GM18520 (cell line): ENCODE results near the gene DNAH10.

Experiments
- ATAC-seq: cut with Tn5 transposase; IDR thresholded peaks from one replicate; pipeline ENCODE4 v1.9.1; 2021; ENCODE audit not compliant: unreplicated experiment

The DNAH10 gene

DNA sequence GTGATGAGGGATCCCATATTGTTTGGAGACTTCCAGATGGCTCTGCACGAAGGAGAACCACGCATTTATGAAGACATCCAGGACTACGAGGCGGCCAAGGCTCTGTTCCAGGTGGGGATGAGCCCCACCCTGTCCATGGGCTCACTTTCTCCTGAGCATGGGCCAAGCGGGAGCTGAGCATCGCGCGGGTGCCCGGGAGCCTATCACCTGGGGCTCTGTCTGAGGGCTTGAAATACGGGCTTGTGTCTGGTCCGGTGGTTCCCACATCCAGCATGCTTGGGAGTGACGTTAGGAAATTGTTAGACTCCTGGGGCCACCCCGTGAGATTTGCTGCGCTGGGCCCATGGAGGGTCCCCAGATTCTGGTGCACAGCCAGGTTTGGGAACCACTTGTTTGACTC lies 117.6 kb downstream of the DNAH10 start:
- ATAC-seq = no peak

DNA sequence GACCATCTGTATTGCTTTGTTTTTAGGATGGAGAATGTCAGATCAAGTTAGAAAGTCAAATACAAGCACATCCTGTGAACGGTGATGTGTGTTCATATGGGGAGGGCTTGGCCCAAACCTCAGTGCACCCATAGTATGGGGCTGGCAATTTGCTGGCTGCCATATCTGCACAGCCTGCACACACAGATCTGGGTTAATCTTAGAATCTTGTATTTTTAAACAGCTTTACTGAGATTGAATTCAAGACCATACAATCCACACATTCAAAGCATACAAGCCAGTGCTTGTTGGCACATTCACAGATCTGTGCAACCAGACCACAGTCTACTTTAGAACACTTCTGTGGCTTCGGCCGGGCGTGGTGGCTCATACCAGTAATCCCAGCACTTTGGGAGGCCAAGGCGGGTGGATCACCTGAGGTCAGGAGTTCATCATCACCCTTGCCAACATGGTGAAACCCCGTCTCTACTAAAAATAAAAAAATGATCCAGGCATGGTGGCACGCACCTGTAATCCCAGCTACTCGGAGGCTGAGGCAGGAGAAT lies 120.1 kb downstream of the DNAH10 start:
- ATAC-seq = no peak

DNA sequence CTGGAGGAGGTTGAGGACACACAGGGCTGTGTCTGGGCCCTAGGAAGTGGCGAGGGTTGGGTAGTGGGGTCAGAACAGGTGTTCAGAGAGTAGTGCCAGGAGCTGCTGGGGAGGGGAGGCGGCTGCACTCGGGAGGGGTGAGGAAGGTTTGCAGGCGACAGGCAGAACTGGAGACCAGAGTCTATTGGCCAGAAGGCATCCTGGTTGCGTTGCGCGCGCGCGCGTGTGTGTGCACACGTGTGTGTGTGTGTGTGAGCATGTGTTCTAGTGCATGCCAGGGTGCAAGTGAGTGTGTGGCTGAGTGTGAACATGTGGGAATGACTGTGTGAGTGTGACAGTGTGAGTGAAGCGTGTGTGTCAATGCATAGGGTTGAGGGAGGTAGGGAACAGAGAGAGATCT lies 124.2 kb downstream of the DNAH10 start:
- no peak for ATAC-seq

DNA sequence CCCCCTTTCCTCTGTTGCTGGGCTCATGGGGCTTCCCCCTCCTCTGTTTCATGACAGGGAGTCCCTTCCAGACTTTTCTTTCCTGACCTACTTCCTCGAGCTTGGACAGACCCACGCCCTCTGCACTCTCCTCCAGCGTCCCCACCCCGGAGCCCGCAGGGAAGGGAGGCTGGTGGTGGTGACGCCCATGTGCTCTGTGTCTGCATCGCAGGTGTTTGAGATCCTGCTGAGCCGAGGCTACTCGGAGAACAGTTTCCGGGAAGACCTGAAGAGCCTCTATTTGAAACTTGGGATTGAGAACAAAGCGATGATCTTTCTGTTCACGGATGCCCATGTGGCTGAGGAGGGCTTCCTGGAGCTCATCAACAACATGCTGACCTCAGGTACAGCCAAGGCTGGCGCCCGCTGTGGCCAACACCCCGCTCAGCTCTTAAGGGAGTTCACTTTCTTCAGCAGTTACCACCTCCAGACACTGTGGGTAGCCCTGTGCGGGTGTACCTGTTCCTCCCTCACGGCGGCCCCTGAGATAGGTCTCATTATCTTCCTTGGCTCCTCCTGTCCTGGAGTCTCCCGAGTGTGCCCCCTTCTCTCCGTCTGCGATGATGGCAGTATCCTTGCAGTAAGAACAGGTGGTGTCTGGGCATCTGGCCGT lies 125.0 kb downstream of the DNAH10 start:
- no peak for ATAC-seq

DNA sequence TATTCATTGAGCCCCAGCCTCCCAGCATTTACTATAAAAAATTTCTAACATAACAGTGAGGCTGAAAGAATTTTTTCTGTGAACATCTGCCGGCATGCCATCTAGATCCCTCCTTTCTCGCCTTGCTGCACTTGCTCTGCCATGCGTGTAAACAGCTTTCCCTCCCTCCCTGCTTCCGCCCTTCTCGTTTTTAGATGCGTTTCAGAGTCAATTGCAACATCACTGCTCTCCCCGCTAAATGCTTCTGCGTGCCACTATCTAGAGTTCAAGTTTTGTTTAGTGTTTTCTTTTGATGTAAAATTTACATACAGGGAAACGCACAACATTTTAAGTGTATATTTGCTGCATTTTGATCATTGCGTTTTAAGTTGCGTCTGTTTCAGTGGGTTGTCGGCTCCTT lies 126.9 kb downstream of the DNAH10 start:
- ATAC-seq = no peak

DNA sequence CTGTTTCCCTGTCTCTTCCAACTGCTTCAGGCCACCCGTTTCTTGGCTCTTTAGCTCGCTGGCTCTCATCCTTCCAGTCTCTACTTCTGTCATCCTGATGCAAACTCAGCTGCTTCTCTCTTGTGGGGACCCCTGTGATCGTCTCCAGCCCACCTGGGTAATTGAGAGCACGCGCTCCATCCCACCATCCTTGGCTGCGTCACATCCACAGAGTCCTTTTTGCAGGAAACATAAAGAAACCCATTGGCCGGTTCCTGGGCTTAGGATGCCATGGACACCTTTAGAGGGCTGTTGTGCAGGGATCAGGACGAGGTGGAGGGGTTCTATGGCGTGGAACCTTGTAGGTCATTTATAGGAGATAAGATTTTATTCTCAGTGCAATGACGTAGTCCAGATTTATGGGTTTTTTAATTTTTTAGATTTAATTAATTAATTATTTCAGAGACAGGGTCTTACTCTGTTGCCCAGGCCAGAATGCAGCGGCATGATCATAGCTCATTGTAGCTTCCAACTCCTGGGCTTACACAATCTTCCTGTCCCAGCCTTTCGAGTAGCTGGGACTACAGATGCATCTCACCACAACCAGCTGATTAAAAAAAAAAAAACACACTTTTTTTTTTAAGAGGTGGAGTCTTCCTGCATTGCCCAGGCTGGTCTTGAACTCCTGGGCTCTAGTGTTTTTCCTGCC lies 127.9 kb downstream of the DNAH10 start:
- ATAC-seq = no peak

DNA sequence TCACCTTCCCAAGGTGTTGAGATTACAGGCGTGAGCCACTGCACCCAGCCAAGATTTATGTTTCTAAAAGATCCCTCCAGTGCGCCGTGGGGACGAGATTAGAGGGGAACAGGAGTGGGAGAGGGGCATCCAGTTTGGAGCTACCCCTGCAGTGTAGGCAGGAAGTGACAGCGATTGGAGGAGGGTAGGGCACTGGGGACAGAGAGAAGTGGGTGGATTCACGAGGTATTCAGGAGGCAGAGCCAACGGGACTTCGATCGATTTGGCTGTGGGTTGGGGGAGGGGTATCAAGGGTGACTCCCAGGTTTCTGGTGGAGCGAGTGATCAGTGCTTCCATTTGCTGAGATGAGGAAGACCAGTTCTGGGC lies 128.4 kb downstream of the DNAH10 start:
- ATAC-seq = no peak

DNA sequence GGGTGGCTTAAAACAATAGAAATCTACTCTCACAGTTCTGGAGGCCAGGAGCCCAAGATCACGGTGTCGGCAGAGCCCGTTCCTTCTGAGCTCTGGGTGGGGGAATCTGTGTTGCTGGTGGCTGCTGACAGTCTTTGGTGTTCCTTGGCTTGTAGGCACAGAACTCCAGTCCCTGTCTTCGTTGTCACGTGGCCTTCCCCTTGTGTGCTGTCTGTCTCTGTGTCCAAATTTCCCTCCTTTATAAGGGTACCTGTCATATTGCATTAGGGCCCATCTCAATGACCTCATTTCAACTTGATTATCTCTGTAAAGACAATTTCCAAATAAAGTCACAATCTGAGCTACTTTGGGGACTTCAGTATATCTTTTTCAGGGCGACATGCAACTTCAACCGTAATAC lies 128.9 kb downstream of the DNAH10 start:
- ATAC-seq = no peak

DNA sequence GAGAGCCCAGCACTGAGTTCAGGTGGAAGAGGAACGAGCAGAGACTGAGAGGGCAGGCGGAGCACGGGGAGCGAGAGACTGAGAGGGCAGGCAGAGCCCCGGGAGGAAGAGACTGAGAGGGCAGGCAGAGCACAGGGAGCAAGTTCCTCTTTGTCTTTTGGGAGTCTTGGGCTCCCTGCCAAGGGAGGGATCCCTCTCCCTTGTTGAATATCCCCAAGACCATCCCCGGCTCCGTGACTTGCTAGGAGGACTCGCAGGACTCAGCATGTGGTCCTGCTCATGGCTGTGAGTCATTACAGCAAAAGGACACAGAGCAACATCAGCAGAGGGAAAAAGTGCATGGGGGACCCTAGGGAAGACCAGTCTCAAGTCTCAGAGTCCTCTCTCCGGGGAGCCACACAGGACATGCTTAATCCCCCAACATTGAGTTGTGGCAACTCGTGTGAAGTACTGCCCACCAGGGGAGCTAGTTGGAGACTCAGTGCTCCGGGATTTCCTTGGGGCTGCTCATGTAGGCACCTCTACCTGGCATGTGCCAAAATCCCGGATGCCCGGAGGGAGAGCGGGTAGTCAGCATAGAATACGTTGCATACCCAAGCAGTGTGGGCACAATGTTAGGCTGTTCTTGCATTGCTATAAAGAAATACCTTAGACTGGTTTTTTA lies 129.5 kb downstream of the DNAH10 start:
- ATAC-seq = no peak

DNA sequence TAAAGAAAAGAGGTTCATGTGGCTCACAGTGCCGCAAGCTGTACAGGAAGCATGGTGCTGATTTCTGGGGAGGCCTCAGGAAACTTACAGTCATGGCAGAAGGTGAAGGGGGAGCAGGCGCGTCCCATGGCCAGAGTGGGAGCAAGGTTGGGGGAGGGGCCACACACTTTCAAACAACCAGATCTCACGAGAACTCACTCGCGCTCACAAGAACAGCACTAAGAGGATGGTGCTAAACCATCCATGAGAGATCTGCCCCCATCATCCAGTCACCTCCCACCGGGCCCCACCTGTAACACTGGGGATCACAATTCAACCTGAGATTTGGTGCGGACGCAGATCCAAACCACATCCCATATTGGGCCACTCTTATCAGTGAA lies 130.1 kb downstream of the DNAH10 start:
- no peak for ATAC-seq

DNA sequence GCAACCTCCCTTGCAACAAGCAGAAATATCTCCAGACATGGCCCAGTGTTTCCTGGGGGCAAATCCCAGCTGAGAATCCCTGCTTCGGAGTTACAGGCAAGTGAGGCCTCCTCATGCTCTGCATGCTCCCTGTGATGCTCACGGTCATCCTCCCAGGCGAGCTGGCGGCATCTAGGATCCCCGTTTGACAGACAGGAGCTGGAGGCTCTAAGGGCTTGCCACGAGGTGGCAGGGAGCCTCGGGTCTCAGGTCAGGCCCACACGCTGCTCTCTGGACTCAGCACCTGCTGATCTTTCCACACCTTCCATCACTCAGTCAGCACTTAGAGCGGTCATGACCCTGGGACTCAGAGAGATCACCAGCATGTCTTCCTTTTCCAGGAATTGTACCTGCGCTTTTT lies 130.8 kb downstream of the DNAH10 start:
- ATAC-seq = no peak

DNA sequence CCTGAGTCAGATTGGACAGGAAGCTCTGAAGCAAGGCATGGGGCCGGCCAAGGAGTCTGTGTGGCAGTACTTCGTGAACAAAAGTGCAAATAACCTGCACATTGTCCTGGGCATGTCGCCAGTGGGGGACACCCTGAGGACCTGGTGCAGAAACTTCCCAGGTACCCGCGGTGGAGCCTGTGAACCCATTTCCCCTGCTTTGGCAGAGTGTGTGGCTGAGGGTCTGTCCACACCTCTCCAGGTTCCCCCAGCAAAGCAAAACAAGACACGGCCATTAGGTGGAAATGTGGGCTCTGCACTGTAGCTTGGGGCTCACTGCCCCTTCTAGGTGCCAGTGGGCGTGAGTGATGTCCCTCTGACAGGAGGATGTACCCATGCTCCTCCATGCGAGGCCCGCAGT lies 131.2 kb downstream of the DNAH10 start:
- no peak for ATAC-seq

DNA sequence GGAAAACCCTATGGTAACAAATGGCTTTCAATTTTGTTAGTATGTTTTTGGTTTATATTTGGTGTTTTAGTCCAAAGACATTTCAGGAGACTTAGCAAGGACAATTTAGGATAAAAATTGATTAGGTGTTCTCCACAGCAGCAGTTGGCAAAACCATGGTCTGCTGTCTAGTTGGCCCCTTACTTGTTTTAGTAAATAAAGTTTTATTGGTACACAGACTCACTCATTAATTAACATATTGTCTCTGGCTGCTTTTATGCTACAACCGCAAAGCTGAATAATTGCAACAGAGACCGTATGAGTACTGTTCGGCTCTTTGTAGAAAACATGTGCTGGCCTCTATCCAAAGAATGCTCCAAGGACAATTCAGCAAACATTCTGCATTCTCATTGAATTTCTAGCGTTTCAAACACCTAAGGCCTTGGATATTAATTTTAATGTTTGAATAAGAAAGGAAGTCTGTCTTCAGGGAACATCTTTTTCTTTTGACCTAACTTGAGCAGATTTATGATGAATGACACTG lies 132.8 kb downstream of the DNAH10 start:
- ATAC-seq = no peak

DNA sequence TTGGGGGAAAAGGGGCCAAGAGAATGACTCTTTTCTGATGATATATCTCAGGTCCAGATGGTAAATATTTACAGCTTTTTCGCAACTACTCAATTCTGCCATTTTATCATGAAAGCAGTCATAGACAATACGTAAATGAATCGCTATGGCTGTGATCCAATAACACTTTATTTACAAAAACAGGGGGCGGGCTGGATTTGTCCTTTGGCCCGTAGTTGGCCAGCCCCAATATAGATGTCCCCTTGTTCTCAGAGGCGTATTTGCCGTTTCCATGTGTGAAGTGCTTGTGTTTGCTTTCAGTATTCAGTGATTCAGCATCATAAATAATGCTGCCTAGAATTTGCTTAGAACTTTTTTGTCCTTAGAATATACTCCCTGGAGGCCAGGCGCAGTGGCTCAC lies 133.3 kb downstream of the DNAH10 start:
- ATAC-seq = no peak

DNA sequence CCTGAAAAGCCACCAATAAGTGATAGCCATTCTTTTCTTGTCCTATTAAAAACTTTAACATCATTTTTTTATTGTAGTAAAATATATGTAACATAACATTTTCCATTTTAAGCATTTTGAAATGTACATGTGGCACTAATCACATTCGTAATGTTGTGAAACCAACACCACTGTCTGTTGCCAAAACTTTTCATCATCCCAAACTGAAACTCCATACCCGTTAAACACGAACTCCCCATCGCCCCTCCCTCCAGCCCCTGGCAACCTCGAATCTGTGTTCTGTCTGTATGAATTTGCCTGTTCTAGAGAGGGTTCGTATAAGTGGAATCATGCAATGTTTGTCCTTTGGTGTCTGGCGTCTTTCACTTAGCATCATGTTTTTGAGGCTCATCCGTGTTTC lies 134.7 kb downstream of the DNAH10 start:
- no peak for ATAC-seq

DNA sequence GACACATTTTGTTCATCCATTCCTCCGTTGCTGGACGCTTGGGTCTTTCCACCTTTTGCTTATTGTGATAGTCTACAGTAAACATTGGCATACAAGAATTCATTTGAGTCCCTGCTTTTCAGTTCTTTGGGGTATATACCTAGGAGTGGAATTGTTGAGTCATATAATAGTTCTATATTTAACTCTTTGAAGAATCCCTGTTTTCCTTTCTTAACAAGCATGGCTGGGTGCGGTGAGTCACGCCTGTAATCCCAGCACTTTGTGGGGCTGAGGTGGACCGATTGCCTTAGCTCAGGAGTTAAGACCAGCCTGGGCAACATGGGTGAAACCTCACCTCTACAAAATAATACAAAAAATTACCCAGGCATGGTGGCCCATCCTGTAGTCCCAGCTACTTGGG lies 135.1 kb downstream of the DNAH10 start:
- ATAC-seq = no peak

DNA sequence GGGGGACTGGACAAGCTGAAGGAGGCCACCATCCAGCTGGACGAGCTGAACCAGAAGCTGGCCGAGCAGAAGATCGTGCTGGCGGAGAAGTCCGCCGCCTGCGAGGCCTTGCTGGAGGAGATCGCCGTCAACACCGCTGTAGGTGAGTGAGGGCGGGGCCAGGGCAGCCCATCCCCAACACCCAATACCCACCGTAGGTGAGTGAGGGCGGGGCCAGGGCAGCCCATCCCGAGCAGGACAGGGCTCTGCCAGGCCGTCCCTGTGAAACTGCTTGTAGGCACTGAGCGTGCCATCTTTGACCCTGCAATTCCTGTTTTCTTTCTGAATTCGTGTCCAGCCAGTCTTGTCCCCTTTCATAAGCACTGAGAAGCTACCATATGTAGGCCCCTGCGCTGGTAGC lies 136.6 kb downstream of the DNAH10 start:
- no peak for ATAC-seq

DNA sequence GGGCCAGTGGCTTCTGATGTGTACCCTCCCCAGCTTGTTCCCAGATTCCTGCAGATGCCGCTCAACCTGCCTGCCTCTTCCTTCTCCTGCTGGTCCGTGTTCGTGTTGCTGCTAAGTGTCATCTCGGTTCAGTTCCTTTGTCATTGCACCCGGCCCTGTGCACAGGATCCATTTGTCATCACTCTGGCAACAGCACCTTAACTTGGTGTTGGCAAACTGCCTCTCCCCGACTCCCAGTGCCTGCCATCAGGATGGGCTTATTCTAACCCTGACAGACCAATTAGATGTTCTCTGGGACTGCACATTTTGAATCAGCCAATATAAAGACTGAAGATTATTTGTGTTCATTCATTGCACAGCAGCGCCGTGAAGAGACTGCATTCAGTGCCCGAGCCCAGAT lies 137.3 kb downstream of the DNAH10 start:
- no peak for ATAC-seq

DNA sequence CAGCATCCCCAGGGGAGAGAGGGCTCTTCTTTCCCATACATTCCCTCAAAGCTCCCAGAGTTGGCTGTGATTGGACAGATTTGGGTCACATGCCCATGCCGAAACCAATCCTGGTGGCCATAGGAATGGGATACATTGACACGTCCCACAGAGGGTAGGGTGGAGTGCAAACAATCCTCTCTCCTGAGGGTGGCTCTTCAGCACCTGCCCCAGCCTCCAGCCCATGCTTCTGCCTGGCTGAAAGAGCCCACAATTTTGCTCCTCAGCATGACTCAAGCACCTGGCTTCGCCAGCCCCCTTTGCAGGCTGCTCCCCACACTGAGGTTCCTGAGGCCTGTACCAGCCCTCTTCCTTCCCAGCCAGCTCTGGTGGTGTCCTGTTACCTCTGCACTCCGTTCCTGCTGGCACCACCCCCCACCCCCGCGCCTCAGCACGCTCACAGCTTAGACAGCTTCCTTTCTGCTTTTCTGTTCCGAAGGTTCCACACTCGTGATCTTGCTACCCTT lies 138.8 kb downstream of the DNAH10 start:
- no peak for ATAC-seq

DNA sequence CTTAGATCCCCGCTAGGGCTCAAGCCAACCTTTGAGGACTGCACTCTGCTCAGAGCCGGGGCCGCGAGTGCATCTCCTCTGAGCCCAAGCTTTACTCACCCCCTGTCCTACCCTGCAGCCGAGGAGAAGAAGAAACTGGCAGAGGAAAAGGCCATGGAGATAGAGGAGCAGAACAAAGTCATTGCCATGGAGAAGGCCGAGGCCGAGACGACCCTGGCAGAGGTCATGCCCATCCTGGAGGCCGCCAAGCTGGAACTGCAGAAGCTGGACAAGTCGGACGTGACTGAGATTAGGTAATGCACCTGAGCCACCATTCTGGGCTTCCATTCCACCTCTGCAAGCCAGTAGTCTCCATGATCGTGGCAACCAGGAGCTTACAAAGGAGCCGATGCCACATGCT lies 140.7 kb downstream of the DNAH10 start:
- no peak for ATAC-seq

DNA sequence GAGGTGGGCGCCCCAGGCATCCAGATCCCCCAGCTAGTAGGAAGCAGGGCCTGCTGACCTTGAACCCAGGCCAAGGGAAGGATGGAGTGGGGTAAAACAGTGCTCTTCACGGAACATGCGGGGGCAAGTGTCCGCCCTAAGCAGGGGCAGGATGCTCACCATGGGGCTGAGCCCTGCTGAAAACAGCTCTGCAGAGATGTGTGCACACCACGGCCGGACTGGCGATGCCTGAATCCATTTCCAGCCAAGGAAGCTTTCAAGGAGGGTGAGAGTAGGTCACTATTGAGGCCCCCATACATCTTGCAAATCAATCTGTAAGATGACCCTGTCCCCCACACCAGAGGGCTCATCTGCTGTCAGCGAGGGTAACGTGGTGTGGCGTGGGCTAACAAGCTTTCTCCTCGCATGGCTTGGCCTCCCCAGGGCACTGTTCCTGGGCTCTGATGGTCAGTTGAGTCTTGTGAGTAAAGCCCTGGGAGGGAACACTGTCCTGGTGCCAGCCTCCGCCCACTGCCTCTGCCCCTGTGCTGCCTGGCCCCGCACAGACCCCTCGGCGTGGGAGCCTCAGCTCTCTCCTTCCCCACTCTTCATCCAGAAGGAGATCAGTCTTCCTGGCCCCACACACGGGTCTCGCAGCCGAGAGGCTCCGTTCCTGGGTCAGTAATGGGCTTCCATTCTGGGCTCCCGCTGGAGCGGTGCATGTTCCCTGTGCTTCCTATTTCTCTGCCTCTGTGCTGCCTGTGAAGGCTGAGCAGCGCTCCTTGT lies 141.4 kb downstream of the DNAH10 start:
- ATAC-seq = no peak
